H1 (cell line): ENCODE measurements around the gene TCF7L1. TPM values are rescaled to one million over a fixed set of nuclear protein-coding genes. Genes with fewer than 3 reads are reported as not detected.

ENCODE experiments used
- CTCF ChIA-PET: fragments of 300-600 bp; sonication (Branson Sonifier 250); formaldehyde crosslinking; loops from one replicate; lab custom pipeline; 2021; ENCODE audit not compliant: partially characterized antibody; lab: Charles Lee
- POLR2A ChIA-PET: fragments of 300-600 bp; sonication (Branson Sonifier 250); formaldehyde crosslinking; loops from one replicate; lab custom pipeline; 2021; ENCODE audit warnings: inconsistent platforms; ENCODE audit not compliant: partially characterized antibody; lab: Charles Lee
- DNase-seq, 2 experiments: peaks; one replicate each; pipeline versions ENCODE4 v3.0.0 to v3.0.0-alpha.2; 2010 to 2022; ENCODE audit warnings: low spot score in 2 of 2, low read depth in 1 of 2, mixed read lengths in 1 of 2
- FAIRE-seq: peaks from 2 replicates; lab custom pipeline; 2011; peaks lifted over from hg19 to GRCh38; lab: Jason Lieb, UNC
- H2AFZ ChIP-seq: 2 replicates; pipeline ENCODE4 v1.8.1; 2012; ENCODE audit warnings: low read length, inconsistent platforms
- H2AK5ac ChIP-seq: 2 replicates; pipeline ENCODE4 v1.6.1; 2013; ENCODE audit warnings: low read depth, low read length
- H2BK120ac ChIP-seq: replicated peaks from 2 replicates; pipeline ENCODE3; 2013; ENCODE audit warnings: low read depth, low read length, inconsistent platforms
- H2BK12ac ChIP-seq: 2 replicates; pipeline ENCODE4 v1.6.1; 2013; ENCODE audit warnings: low read depth, low read length
- H2BK15ac ChIP-seq: 2 replicates; pipeline ENCODE4 v1.6.1; 2013; ENCODE audit warnings: low read length
- H2BK20ac ChIP-seq: 2 replicates; pipeline ENCODE4 v1.6.1; 2013; ENCODE audit warnings: low read length
- H2BK5ac ChIP-seq: 2 replicates; pipeline ENCODE4 v1.6.1; 2013; ENCODE audit warnings: low read depth, low read length
- H3K14ac ChIP-seq: 2 replicates; pipeline ENCODE4 v1.6.1; 2013; ENCODE audit warnings: inconsistent platforms; ENCODE audit not compliant: insufficient read length
- H3K18ac ChIP-seq: 2 replicates; pipeline ENCODE4 v1.6.1; 2013; ENCODE audit warnings: low read length; ENCODE audit errors: extremely low read depth
- H3K23ac ChIP-seq: 2 replicates; pipeline ENCODE4 v1.6.1; 2013; ENCODE audit warnings: inconsistent platforms; ENCODE audit not compliant: insufficient read length
- H3K23me2 ChIP-seq: 2 replicates; pipeline ENCODE4 v1.6.1; 2013; ENCODE audit warnings: low read depth, low read length
- H3K27ac ChIP-seq: 2 replicates; pipeline ENCODE4 v1.6.1; 2011; ENCODE audit warnings: low read depth, low read length, inconsistent platforms
- H3K27me3 ChIP-seq, 4 experiments: replicated peaks in 1 of 4; 1 replicate in 1 of 4; 2 replicates in 3 of 4; pipeline versions ENCODE4 v1.6.1 to v1.8.1; 2011 to 2013; ENCODE audit warnings: low read length in 3 of 4, mild to moderate bottlenecking in 3 of 4, inconsistent platforms in 2 of 4, mixed read lengths in 2 of 4, moderate library complexity in 1 of 4; ENCODE audit not compliant: control insufficient read depth in 3 of 4, insufficient read depth in 3 of 4; ENCODE audit errors: extremely low read depth in 1 of 4
- H3K36me3 ChIP-seq, 4 experiments: 2 replicates each; pipeline versions ENCODE4 v1.6.1 to v1.8.1; 2011 to 2013; ENCODE audit warnings: mild to moderate bottlenecking in 4 of 4, low read length in 3 of 4, moderate library complexity in 2 of 4, control low read depth in 1 of 4, inconsistent platforms in 1 of 4; ENCODE audit not compliant: insufficient read depth in 4 of 4, control insufficient read depth in 2 of 4
- H3K4ac ChIP-seq: replicated peaks from 2 replicates; pipeline ENCODE3; 2013; ENCODE audit warnings: low read length, low read depth, mixed read lengths, inconsistent platforms; ENCODE audit not compliant: insufficient read length
- H3K4me1 ChIP-seq, 4 experiments: replicated peaks in 1 of 4; 1 replicate in 1 of 4; 2 replicates in 3 of 4; pipeline versions ENCODE4 v1.6.1 to v1.8.1; 2011 to 2013; ENCODE audit warnings: low read length in 3 of 4, inconsistent platforms in 2 of 4, mixed read lengths in 1 of 4; ENCODE audit not compliant: insufficient read depth in 4 of 4, control insufficient read depth in 3 of 4
- H3K4me2 ChIP-seq, 2 experiments: 2 replicates each; pipeline versions ENCODE4 v1.6.1 to v1.8.1; 2011 to 2013; ENCODE audit warnings: low read depth in 2 of 2, low read length in 2 of 2, control low read depth in 1 of 2, inconsistent platforms in 1 of 2, mild to moderate bottlenecking in 1 of 2; ENCODE audit not compliant: insufficient read depth in 1 of 2
- H3K4me3 ChIP-seq, 4 experiments: fragments of 200-600, 300-600 bp in 1 of 4; sonication (generic), shearing (Covaris generic), sonication (Bioruptor Twin) in 1 of 4; 2 replicates each; pipeline versions ENCODE4 v1.5.1 to v1.8.1; 2011 to 2016; ENCODE audit warnings: low read length in 4 of 4, low read depth in 3 of 4, control low read depth in 2 of 4, inconsistent platforms in 2 of 4, mild to moderate bottlenecking in 2 of 4, mixed read lengths in 1 of 4, moderate library complexity in 1 of 4; ENCODE audit not compliant: insufficient read depth in 2 of 4; ENCODE audit errors: extremely low read depth in 1 of 4
- H3K56ac ChIP-seq: replicated peaks from 2 replicates; pipeline ENCODE3; 2013; ENCODE audit warnings: low read depth, mild to moderate bottlenecking, mixed read lengths, low read length, inconsistent platforms; ENCODE audit not compliant: insufficient read length
- H3K79me1 ChIP-seq: 2 replicates; pipeline ENCODE4 v1.6.1; 2013; ENCODE audit warnings: low read depth, low read length, control low read depth
- H3K79me2 ChIP-seq, 2 experiments: 2 replicates each; pipeline versions ENCODE4 v1.6.1 to v1.8.1; 2012 to 2013; ENCODE audit warnings: low read length in 2 of 2, mild to moderate bottlenecking in 2 of 2, inconsistent platforms in 1 of 2; ENCODE audit not compliant: insufficient read depth in 2 of 2, control insufficient read depth in 1 of 2
- H3K9ac ChIP-seq, 4 experiments: replicated peaks in 1 of 4; 1 replicate in 1 of 4; 2 replicates in 3 of 4; pipeline versions ENCODE4 v1.6.1 to v1.8.1; 2011 to 2013; ENCODE audit warnings: low read depth in 3 of 4, low read length in 3 of 4, control low read depth in 2 of 4, mild to moderate bottlenecking in 2 of 4, moderate library complexity in 2 of 4, inconsistent platforms in 1 of 4; ENCODE audit errors: extremely low read depth in 1 of 4
- H3K9me3 ChIP-seq, 2 experiments: 2 replicates each; pipeline versions ENCODE4 v1.6.1 to v1.8.1; 2012 to 2013; ENCODE audit warnings: mild to moderate bottlenecking in 2 of 2, moderate library complexity in 2 of 2, control low read depth in 1 of 2, inconsistent platforms in 1 of 2, low read depth in 1 of 2, low read length in 1 of 2, mixed read lengths in 1 of 2; ENCODE audit not compliant: insufficient read depth in 2 of 2
- H4K20me1 ChIP-seq, 2 experiments: replicated peaks in 1 of 2; 2 replicates each; pipeline versions ENCODE3 to v1.8.1; 2011 to 2013; ENCODE audit warnings: inconsistent platforms in 2 of 2, low read length in 2 of 2, mild to moderate bottlenecking in 1 of 2; ENCODE audit not compliant: insufficient read depth in 2 of 2, control insufficient read depth in 1 of 2
- H4K5ac ChIP-seq: 2 replicates; pipeline ENCODE4 v1.6.1; 2013; ENCODE audit warnings: low read length, low read depth, mixed read lengths, inconsistent platforms; ENCODE audit not compliant: insufficient read length
- H4K8ac ChIP-seq: 2 replicates; pipeline ENCODE4 v1.8.0; 2013; ENCODE audit warnings: mild to moderate bottlenecking, moderate library complexity, low read length, inconsistent platforms; ENCODE audit not compliant: insufficient read depth; ENCODE audit errors: extremely low read depth
- H4K91ac ChIP-seq: replicated peaks from 2 replicates; pipeline ENCODE3; 2013; ENCODE audit warnings: low read length, mixed read lengths, inconsistent platforms; ENCODE audit not compliant: insufficient read length
- ATF3 ChIP-seq: IDR thresholded peaks from 2 replicates; pipeline ENCODE4 v1.6.1; 2011; ENCODE audit warnings: low read depth, mild to moderate bottlenecking, low read length; ENCODE audit not compliant: insufficient read depth
- BRCA1 ChIP-seq: IDR thresholded peaks from 2 replicates; pipeline ENCODE4 v1.6.1; 2012; ENCODE audit warnings: low read depth, low read length, improper control_type of control experiment
- CBX8 ChIP-seq: fragments of 300-800, 300-1000 bp; sonication (generic); IDR thresholded peaks from 2 replicates; pipeline ENCODE4 v1.7.1; 2016; ENCODE audit warnings: low read depth, low read length, borderline replicate concordance
- CHD2 ChIP-seq: IDR thresholded peaks from 2 replicates; pipeline ENCODE4 v1.6.1; 2012; ENCODE audit warnings: low read length, improper control_type of control experiment
- CREB1 ChIP-seq: IDR thresholded peaks from 2 replicates; pipeline ENCODE4 v1.6.1; 2012; ENCODE audit warnings: inconsistent platforms
- EGR1 ChIP-seq: IDR thresholded peaks from 2 replicates; pipeline ENCODE4 v1.6.1; 2011; ENCODE audit warnings: low read depth, low read length, borderline replicate concordance
- FOSL1 ChIP-seq: IDR thresholded peaks from 2 replicates; pipeline ENCODE4 v1.6.1; 2011; ENCODE audit warnings: mild to moderate bottlenecking, low read depth, low read length, moderate library complexity; ENCODE audit not compliant: insufficient read depth
- KDM5A ChIP-seq: fragments of 200-600 bp; IDR thresholded peaks from 2 replicates; pipeline ENCODE4 v1.7.1; 2012; ENCODE audit warnings: mild to moderate bottlenecking, low read length, inconsistent platforms, mixed read lengths
- SAP30 ChIP-seq: fragments of 300-600 bp; sonication (generic); IDR thresholded peaks from 2 replicates; pipeline ENCODE4 v1.7.1; 2012; ENCODE audit warnings: low read length, moderate library complexity, mild to moderate bottlenecking, inconsistent platforms; ENCODE audit not compliant: insufficient read depth, insufficient replicate concordance
- SIX5 ChIP-seq: IDR thresholded peaks from 2 replicates; pipeline ENCODE4 v1.6.1; 2011; ENCODE audit warnings: mild to moderate bottlenecking, low read depth, low read length
- SP1 ChIP-seq: IDR thresholded peaks from 2 replicates; pipeline ENCODE4 v1.6.1; 2011; ENCODE audit warnings: low read depth, low read length
- WGBS, 2 experiments: shearing (Covaris generic) in 1 of 2; methylation state at CpG; one replicate each; pipeline versions ENCODE4 v1.1.6 to v1.1.7; 2013 to 2015; ENCODE audit warnings: low lambda C conversion rate in 2 of 2, mixed read lengths in 2 of 2, inconsistent platforms in 1 of 2, low coverage in 1 of 2, missing lambda C conversion rate in 1 of 2; ENCODE audit not compliant: insufficient replicate concordance in 2 of 2, insufficient coverage in 1 of 2, insufficient read length in 1 of 2; ENCODE audit errors: extremely low coverage in 1 of 2, missing lambda C conversion rate in 1 of 2; 5-methylcytosine and 5-hydroxymethylcytosine counted together
- polyA plus RNA-seq, 7 experiments: library from polyadenylated mRNA; depleted of rRNA in 3 of 7; stranded (reverse) in 5 of 7; unstranded in 2 of 7; fragments of >200 nt in 5 of 7; fragments of 200-250 nt in 2 of 7; gene quantifications; 1 replicate in 5 of 7; 2 replicates in 1 of 7; 4 replicates in 1 of 7; pipeline versions ENCODE4 v1.2.1 to v1.2.3, GENCODE V29; 2011 to 2013; ENCODE audit warnings: missing spikeins in 2 of 7, mixed read lengths in 2 of 7
- total RNA-seq: library from RNA; stranded (reverse); fragmentation: NEBNext Ultra II Directional; extraction: Animal tissue kit (Norgen Biotek cat#: 25700); gene quantifications from 2 replicates; pipeline ENCODE4 v1.2.1, GENCODE V29; 2021

Gene TCF7L1
- total and polyA plus RNA-seq, 2 of the 8 experiments (the other 6 are each of a cell fraction or from before 2014, with no cell fraction given): 27.5 to 108 TPM

GRCh38 chr2:85106489-85107180, 26.6 kb upstream of the TCF7L1 start:
- FAIRE-seq (no peak), DNase-seq (no peak)
- H3K27me3 ChIP-seq: no peaks in the 10 kb centered on the region
- H2BK15ac ChIP-seq: no peak overlapping the region
- no peak overlapping the region for H2BK5ac ChIP-seq
- TF ChIP-seq EGR1 (no peak), CBX8 (no peak), FOSL1 (no peak), CHD2 (no peak), SIX5 (no peak), BRCA1 (no peak), KDM5A (no peak), SP1 (no peak), ATF3 (no peak), CREB1 (no peak), SAP30 (no peak)
- no peaks in the 10 kb centered on the region for H3K4me1 ChIP-seq
- H3K36me3 ChIP-seq: no peaks in the 10 kb centered on the region
- CTCF ChIA-PET: no interaction called here
- H4K8ac ChIP-seq: no peak overlapping the region
- no peak overlapping the region for H2AFZ ChIP-seq
- POLR2A ChIA-PET: interaction anchor here (0.6 kb wide), 1 partner anchor 116 kb away, joined by 3 read pairs; no protein-coding TSS in a partner anchor
- H2BK12ac ChIP-seq: no peak overlapping the region
- no peak overlapping the region for H4K91ac ChIP-seq
- no peak overlapping the region for H3K56ac ChIP-seq
- H3K9me3 ChIP-seq: no peaks in the 10 kb centered on the region
- no peak overlapping the region for H3K14ac ChIP-seq
- no peak overlapping the region for H4K5ac ChIP-seq
- no peaks in the 10 kb centered on the region for H3K23me2 ChIP-seq
- H3K4ac ChIP-seq: no peak overlapping the region
- H3K18ac ChIP-seq: no peak overlapping the region
- H4K20me1 ChIP-seq: no peaks in the 10 kb centered on the region
- 89% methylated on average over 8 of the region's 8 CpGs; no CpG with 5 or more reads in 1 of the 2 experiments for WGBS, 2 experiments
- H3K4me3 ChIP-seq: no peak overlapping the region
- no peak overlapping the region for H2BK120ac ChIP-seq
- no peak overlapping the region for H3K4me2 ChIP-seq
- no peak overlapping the region for H2AK5ac ChIP-seq
- no peak overlapping the region for H2BK20ac ChIP-seq
- H3K27ac ChIP-seq: no peak overlapping the region
- no peaks in the 10 kb centered on the region for H3K79me1 ChIP-seq
- H3K79me2 ChIP-seq: no peaks in the 10 kb centered on the region
- no peak overlapping the region for H3K23ac ChIP-seq
- no peak overlapping the region for H3K9ac ChIP-seq
